ENCODE data around the gene TUBGCP2. TPM values are rescaled to one million over a fixed set of nuclear protein-coding genes. Genes with fewer than 3 reads are reported as not detected.

The TUBGCP2 gene
- total RNA-seq, 1 donor from 2014 or later: 50.7 TPM

- H3K27ac Mint-ChIP-seq (ENCODE audit: unreplicated experiment): no peak overlapping the region
- TF ChIP-seq CTCF (IDR thresholded peaks at IDR 0.05; ENCODE audit: unreplicated experiment): no peak
- peak overlapping the region; percentile 54 for H3K4me3 Mint-ChIP-seq (ENCODE audit: unreplicated experiment)
Measured at GRCh38 chr10:133258818-133259601, 49.7 kb downstream of the TUBGCP2 start.

GRCh38 chr10:133258066-133258817, 50.4 kb downstream of the TUBGCP2 start:
- no peaks in the 10 kb centered on the region for H3K36me3 Mint-ChIP-seq (ENCODE audit: low read depth, unreplicated experiment)
- H3K4me1 Mint-ChIP-seq (ENCODE audit: unreplicated experiment): no peaks in the 10 kb centered on the region
- peaks cover 12% of the 10 kb centered on the region for H3K27me3 Mint-ChIP-seq (ENCODE audit: unreplicated experiment)
- DNase-seq (ENCODE audit: low spot score): no peak
- H3K4me3 Mint-ChIP-seq (ENCODE audit: unreplicated experiment): no peak overlapping the region
- TF ChIP-seq CTCF (IDR thresholded peaks at IDR 0.05; ENCODE audit: unreplicated experiment): no peak
- no peaks in the 10 kb centered on the region for H3K9me3 Mint-ChIP-seq (ENCODE audit: unreplicated experiment)
- no peak overlapping the region for H3K27ac Mint-ChIP-seq (ENCODE audit: unreplicated experiment)

More at GRCh38 chr10:133258818-133259601, 49.7 kb downstream of the TUBGCP2 start:
- no peak for DNase-seq (ENCODE audit: low spot score)
- H3K27me3 Mint-ChIP-seq (ENCODE audit: unreplicated experiment): peaks cover 15% of the 10 kb centered on the region
- H3K4me1 Mint-ChIP-seq (ENCODE audit: unreplicated experiment): no peaks in the 10 kb centered on the region
- no peaks in the 10 kb centered on the region for H3K36me3 Mint-ChIP-seq (ENCODE audit: low read depth, unreplicated experiment)
- no peaks in the 10 kb centered on the region for H3K9me3 Mint-ChIP-seq (ENCODE audit: unreplicated experiment)

GRCh38 chr10:133257489-133258065, 51.1 kb downstream of the TUBGCP2 start:
- H3K27ac Mint-ChIP-seq (ENCODE audit: unreplicated experiment): no peak overlapping the region

GRCh38 chr10:133255323-133255722, 53.3 kb downstream of the TUBGCP2 start:
- H3K27me3 Mint-ChIP-seq (ENCODE audit: unreplicated experiment): peaks cover 12% of the 10 kb centered on the region
- H3K27ac Mint-ChIP-seq (ENCODE audit: unreplicated experiment): no peak overlapping the region
- H3K4me3 Mint-ChIP-seq (ENCODE audit: unreplicated experiment): no peak overlapping the region
- H3K9me3 Mint-ChIP-seq (ENCODE audit: unreplicated experiment): no peaks in the 10 kb centered on the region
- H3K4me1 Mint-ChIP-seq (ENCODE audit: unreplicated experiment): no peaks in the 10 kb centered on the region
- DNase-seq (ENCODE audit: low spot score): no peak
- H3K36me3 Mint-ChIP-seq (ENCODE audit: low read depth, unreplicated experiment): no peaks in the 10 kb centered on the region
- TF ChIP-seq CTCF (IDR thresholded peaks at IDR 0.05; ENCODE audit: unreplicated experiment): no peak

More at GRCh38 chr10:133257489-133258065, 51.1 kb downstream of the TUBGCP2 start:
- DNase-seq (ENCODE audit: low spot score): peak; percentile 57
- Mint-ChIP-seq H3K9me3 (ENCODE audit: unreplicated experiment) (no peaks in the 10 kb centered on the region), H3K27me3 (ENCODE audit: unreplicated experiment) (peaks cover 9% of the 10 kb centered on the region), H3K36me3 (ENCODE audit: low read depth, unreplicated experiment) (no peaks in the 10 kb centered on the region), H3K4me1 (ENCODE audit: unreplicated experiment) (no peaks in the 10 kb centered on the region), H3K4me3 (ENCODE audit: unreplicated experiment) (no peak overlapping the region)
- TF ChIP-seq CTCF (IDR thresholded peaks at IDR 0.05; ENCODE audit: unreplicated experiment): no peak

Data from endothelial cell (in vitro differentiated cells).